HG03558 (cell line): Measurements from ENCODE around the gene AKR1B1.

Experiments used
- ATAC-seq: cut with Tn5 transposase; IDR thresholded peaks from one replicate; pipeline ENCODE4 v1.9.1; 2021; ENCODE audit warnings: moderate number of reproducible peaks; ENCODE audit not compliant: unreplicated experiment; ENCODE audit errors: extremely low read depth

AKR1B1 gene

DNA sequence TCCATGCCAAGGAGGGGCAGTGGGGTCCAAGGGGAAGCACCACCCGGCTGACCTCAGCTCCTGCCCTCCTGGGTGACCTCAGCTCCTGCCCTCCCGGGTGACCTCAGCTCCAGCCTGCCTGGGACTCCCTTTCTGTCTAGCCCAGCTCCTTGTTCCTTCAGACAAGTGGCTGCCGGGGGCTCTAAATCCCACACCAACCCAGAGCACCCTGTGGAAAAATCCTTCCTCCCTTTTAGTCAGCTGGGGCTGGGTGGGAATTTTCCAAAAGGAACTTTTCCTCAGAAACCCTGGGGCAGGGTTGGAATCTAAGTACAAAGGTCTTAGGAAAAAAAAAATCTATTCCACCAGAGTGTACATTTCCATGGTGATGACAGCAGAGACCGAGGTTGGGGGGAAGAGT lies 36.3 kb downstream of the AKR1B1 start:
- no peak for ATAC-seq

DNA sequence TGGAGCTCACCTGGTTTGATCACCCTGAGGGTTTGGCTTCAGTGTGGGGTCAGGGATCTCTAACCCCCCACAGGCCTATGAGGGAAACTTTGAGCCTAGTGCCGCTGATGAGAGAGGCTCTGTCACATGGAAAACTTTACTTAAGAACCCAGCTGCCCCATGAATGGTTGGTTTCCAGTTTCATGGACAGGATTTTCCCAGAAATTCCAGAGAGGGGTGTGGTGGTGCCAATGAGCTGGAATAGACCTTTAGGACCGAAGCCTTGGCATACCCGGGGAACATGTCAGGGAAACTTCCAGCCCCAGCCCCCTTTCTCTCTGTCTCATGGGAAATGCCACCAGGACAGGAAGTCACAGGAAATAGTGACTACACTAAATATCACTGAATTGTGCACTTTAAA lies 36.9 kb downstream of the AKR1B1 start:
- no peak for ATAC-seq

DNA sequence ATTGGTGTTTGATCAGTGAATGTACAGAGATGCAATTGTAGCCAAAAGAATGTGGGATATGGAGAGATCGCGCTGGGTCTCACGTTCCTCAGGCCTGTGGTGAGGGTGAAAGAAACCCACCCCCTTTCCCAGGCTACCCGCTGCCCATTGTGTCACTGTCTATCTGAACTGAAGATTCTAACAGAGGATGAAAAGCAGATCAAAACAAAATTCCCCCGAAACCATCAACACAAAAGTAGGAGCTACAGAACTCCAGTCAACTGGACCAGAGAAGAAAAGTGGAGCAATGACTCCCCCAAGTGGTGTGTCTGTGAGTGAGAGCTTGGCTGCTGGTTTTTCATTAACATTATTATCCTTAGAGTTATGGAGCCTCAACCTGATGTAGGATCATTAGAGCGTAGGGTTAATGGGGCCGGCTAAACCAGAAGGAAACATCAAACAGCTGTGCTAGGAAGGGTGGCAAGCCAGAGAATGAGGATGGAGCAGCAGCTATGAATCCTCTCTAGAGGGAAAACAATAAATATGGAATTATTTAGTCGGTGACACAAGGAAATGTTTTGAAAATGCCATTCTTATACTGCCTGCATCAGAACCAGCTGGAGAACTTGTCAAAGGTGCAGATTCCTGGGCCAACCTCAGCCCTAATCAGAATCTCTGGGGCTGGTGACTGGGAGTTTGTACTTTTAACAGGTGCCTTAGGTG lies 38.3 kb downstream of the AKR1B1 start:
- no peak for ATAC-seq

DNA sequence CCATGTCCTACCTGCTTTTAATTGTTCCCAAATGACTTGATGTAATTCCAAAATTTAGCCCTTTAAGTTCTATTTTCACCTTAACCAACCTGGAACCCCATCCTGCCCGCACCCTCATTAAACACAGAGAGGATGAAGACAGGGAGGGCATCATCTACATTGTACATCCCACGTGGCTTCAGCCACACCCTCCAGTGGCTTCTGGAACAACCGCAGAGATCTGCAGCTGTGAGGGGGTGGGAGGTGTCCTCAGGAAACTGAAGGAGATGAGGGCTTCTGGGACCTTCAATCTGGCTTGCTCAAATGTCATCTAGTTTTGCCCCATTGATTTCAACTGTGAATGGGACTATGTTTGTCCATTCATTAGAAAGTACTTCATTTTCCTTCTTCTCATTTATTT lies 39.0 kb downstream of the AKR1B1 start:
- ATAC-seq = no peak

GRCh38 chr7:134419085-134419484 lies 39.8 kb downstream of the AKR1B1 start:
- ATAC-seq = no peak

- no peak for ATAC-seq
Measured at GRCh38 chr7:134415700-134416099, 43.2 kb downstream of the AKR1B1 start.

- ATAC-seq = no peak
Measured at GRCh38 chr7:134414109-134414508, 44.8 kb downstream of the AKR1B1 start.

DNA sequence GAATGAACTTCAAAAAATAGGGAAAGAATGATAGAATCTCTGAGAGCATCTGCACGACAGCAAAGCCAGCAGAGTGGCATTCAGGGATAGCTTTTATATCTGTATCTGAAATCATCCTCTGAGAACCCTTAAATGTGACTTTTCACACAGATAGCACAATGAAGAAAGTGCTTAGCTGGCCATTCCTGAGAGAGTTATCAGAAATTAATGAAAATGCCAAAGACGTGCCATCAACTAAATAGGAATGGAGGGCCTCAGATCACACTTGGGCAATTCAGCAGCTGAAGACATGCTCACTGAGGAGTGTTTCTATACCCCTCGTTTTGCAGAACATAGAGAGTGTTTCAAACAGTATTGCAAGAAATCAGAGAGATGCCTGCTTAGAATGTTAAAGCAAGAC lies 51.6 kb downstream of the AKR1B1 start:
- no peak for ATAC-seq

DNA sequence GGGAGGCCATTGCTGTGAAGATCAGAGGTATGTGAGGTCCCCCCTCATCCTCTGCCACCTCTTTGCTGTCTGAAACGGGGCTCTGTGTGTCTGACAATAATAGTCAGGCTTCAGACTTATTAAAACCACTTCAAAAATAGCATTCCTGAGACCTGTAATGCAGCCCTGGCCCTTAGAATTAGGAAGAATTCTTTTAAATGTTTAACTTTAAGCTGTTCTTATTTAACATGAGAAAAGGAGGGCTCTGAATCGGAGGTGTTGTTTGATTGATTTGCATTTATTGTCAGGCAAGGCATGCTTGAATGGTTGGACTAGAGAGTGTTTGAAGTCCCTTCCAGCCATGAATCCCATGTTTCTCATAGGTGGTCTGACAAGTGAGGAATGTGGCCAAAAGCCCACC lies 52.5 kb downstream of the AKR1B1 start:
- no peak for ATAC-seq

DNA sequence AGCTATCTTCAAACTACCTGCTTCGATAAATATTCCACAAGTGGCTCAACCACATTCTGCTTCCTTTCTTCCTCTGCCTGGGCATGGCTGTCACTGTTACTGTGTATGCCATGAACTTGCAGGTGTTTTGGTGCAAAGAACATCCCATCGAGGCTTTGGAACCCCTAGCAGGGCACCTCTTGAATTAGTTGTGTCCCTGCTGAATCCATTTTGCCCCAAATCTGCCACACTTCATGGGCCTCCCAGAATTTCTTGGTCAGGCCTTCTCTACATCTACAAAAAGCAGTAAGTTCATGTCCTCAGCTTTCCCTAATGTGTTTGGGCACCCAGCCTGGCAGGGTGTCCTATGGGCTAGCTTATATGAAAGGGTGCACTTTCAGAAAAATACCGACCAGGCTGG lies 53.6 kb downstream of the AKR1B1 start:
- no peak for ATAC-seq

DNA sequence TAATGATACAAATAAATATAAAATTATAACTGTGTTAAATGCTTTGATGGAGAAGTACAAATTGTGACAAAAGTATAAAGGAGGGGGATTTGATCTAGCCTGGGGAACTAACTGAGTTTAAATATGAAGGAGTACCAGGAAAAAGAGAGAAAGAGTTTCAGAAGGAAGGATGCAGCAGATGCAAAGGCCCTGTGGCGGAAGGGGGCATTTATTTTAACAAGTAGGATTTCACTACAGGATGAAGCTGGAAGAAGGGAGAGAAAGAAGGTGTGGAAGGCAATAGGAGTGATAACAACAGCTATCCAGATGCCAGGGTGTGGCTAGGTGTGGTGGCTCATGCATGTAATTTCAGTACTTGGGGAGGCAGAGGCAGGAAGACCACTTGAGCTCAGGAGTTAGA lies 55.8 kb downstream of the AKR1B1 start:
- ATAC-seq = no peak

DNA sequence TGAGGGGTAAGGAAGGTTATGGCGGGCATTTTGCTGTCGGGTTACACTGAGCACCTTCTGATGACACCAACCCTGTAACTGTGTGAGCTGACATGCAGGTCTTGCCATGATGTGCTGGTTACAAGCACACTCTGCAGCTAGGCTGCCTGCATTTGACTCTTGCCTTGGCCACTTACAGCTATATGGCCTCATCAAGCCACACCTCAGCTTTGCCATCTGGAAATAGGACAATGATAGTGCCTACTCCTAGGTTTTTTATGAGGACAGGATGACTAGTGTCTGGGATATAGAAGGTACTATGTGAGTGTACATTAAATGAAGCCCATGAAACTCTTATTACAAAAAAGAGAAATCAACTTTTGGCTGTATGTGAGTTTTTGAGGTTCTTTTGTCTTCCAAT lies 58.0 kb downstream of the AKR1B1 start:
- ATAC-seq = no peak

DNA sequence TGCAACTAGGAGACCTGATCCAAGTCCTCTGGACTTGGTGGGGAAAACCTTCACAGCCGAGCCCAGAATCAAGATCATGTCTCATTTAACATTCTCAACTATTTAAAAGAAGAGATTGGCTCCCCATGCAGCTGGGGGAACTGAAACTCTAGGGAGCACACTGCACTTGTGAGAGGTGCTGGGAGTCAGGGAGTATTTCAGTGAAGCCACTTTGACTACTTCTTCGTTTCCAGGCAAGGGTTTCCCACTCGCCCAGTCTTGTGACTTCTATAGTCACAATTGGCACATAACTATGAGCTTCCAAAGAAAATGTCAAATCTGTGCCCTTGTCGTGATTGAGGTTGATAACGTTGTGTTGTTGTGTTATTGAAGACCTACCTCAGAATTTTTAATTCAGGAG lies 62.9 kb downstream of the AKR1B1 start:
- ATAC-seq = no peak

DNA sequence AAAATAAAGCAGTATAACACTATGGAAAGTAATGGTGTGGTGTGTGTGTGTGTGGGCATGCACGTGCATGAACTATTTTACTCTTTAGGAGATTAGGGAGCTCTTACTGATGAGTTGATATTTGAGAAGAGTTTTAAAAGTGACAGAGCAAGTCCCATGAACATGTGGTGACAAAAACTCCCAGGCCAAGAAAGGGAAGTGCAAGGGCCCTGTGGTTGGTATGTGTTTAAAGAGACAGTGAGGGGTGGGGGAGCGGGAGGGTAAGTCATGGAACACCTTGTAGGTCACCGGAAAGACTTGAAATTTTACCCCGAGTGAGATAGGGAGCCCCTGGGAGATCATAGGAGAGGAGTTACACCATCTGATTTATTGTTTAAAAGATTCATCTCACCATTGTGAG lies 63.3 kb downstream of the AKR1B1 start:
- no peak for ATAC-seq

GRCh38 chr7:134394056-134394455 lies 64.8 kb downstream of the AKR1B1 start:
- ATAC-seq = no peak
